H1 (cell line): ENCODE results near the gene OR4X2. TPM values are rescaled to one million over a fixed set of nuclear protein-coding genes. Genes with fewer than 3 reads are reported as not detected.

ENCODE experiments used
- CTCF ChIA-PET: fragments of 300-600 bp; sonication (Branson Sonifier 250); formaldehyde crosslinking; loops from one replicate; lab custom pipeline; 2021; ENCODE audit not compliant: partially characterized antibody; lab: Charles Lee
- POLR2A ChIA-PET: fragments of 300-600 bp; sonication (Branson Sonifier 250); formaldehyde crosslinking; loops from one replicate; lab custom pipeline; 2021; ENCODE audit warnings: inconsistent platforms; ENCODE audit not compliant: partially characterized antibody; lab: Charles Lee
- DNase-seq, 2 experiments: peaks; one replicate each; pipeline versions ENCODE4 v3.0.0 to v3.0.0-alpha.2; 2010 to 2022; ENCODE audit warnings: low spot score in 2 of 2, low read depth in 1 of 2, mixed read lengths in 1 of 2
- FAIRE-seq: peaks from 2 replicates; lab custom pipeline; 2011; peaks lifted over from hg19 to GRCh38; lab: Jason Lieb, UNC
- H2AFZ ChIP-seq: 2 replicates; pipeline ENCODE4 v1.8.1; 2012; ENCODE audit warnings: low read length, inconsistent platforms
- H2AK5ac ChIP-seq: 2 replicates; pipeline ENCODE4 v1.6.1; 2013; ENCODE audit warnings: low read depth, low read length
- H2BK120ac ChIP-seq: replicated peaks from 2 replicates; pipeline ENCODE3; 2013; ENCODE audit warnings: low read depth, low read length, inconsistent platforms
- H2BK12ac ChIP-seq: 2 replicates; pipeline ENCODE4 v1.6.1; 2013; ENCODE audit warnings: low read depth, low read length
- H2BK15ac ChIP-seq: 2 replicates; pipeline ENCODE4 v1.6.1; 2013; ENCODE audit warnings: low read length
- H2BK20ac ChIP-seq: 2 replicates; pipeline ENCODE4 v1.6.1; 2013; ENCODE audit warnings: low read length
- H2BK5ac ChIP-seq: 2 replicates; pipeline ENCODE4 v1.6.1; 2013; ENCODE audit warnings: low read depth, low read length
- H3K14ac ChIP-seq: 2 replicates; pipeline ENCODE4 v1.6.1; 2013; ENCODE audit warnings: inconsistent platforms; ENCODE audit not compliant: insufficient read length
- H3K18ac ChIP-seq: 2 replicates; pipeline ENCODE4 v1.6.1; 2013; ENCODE audit warnings: low read length; ENCODE audit errors: extremely low read depth
- H3K23ac ChIP-seq: 2 replicates; pipeline ENCODE4 v1.6.1; 2013; ENCODE audit warnings: inconsistent platforms; ENCODE audit not compliant: insufficient read length
- H3K23me2 ChIP-seq: 2 replicates; pipeline ENCODE4 v1.6.1; 2013; ENCODE audit warnings: low read depth, low read length
- H3K27ac ChIP-seq: 2 replicates; pipeline ENCODE4 v1.6.1; 2011; ENCODE audit warnings: low read depth, low read length, inconsistent platforms
- H3K27me3 ChIP-seq, 4 experiments: replicated peaks in 1 of 4; 1 replicate in 1 of 4; 2 replicates in 3 of 4; pipeline versions ENCODE4 v1.6.1 to v1.8.1; 2011 to 2013; ENCODE audit warnings: low read length in 3 of 4, mild to moderate bottlenecking in 3 of 4, inconsistent platforms in 2 of 4, mixed read lengths in 2 of 4, moderate library complexity in 1 of 4; ENCODE audit not compliant: control insufficient read depth in 3 of 4, insufficient read depth in 3 of 4; ENCODE audit errors: extremely low read depth in 1 of 4
- H3K36me3 ChIP-seq, 4 experiments: 2 replicates each; pipeline versions ENCODE4 v1.6.1 to v1.8.1; 2011 to 2013; ENCODE audit warnings: mild to moderate bottlenecking in 4 of 4, low read length in 3 of 4, moderate library complexity in 2 of 4, control low read depth in 1 of 4, inconsistent platforms in 1 of 4; ENCODE audit not compliant: insufficient read depth in 4 of 4, control insufficient read depth in 2 of 4
- H3K4ac ChIP-seq: replicated peaks from 2 replicates; pipeline ENCODE3; 2013; ENCODE audit warnings: low read length, low read depth, mixed read lengths, inconsistent platforms; ENCODE audit not compliant: insufficient read length
- H3K4me1 ChIP-seq, 4 experiments: replicated peaks in 1 of 4; 1 replicate in 1 of 4; 2 replicates in 3 of 4; pipeline versions ENCODE4 v1.6.1 to v1.8.1; 2011 to 2013; ENCODE audit warnings: low read length in 3 of 4, inconsistent platforms in 2 of 4, mixed read lengths in 1 of 4; ENCODE audit not compliant: insufficient read depth in 4 of 4, control insufficient read depth in 3 of 4
- H3K4me2 ChIP-seq, 2 experiments: 2 replicates each; pipeline versions ENCODE4 v1.6.1 to v1.8.1; 2011 to 2013; ENCODE audit warnings: low read depth in 2 of 2, low read length in 2 of 2, control low read depth in 1 of 2, inconsistent platforms in 1 of 2, mild to moderate bottlenecking in 1 of 2; ENCODE audit not compliant: insufficient read depth in 1 of 2
- H3K4me3 ChIP-seq, 4 experiments: fragments of 200-600, 300-600 bp in 1 of 4; sonication (generic), shearing (Covaris generic), sonication (Bioruptor Twin) in 1 of 4; 2 replicates each; pipeline versions ENCODE4 v1.5.1 to v1.8.1; 2011 to 2016; ENCODE audit warnings: low read length in 4 of 4, low read depth in 3 of 4, control low read depth in 2 of 4, inconsistent platforms in 2 of 4, mild to moderate bottlenecking in 2 of 4, mixed read lengths in 1 of 4, moderate library complexity in 1 of 4; ENCODE audit not compliant: insufficient read depth in 2 of 4; ENCODE audit errors: extremely low read depth in 1 of 4
- H3K56ac ChIP-seq: replicated peaks from 2 replicates; pipeline ENCODE3; 2013; ENCODE audit warnings: low read depth, mild to moderate bottlenecking, mixed read lengths, low read length, inconsistent platforms; ENCODE audit not compliant: insufficient read length
- H3K79me1 ChIP-seq: 2 replicates; pipeline ENCODE4 v1.6.1; 2013; ENCODE audit warnings: low read depth, low read length, control low read depth
- H3K79me2 ChIP-seq, 2 experiments: 2 replicates each; pipeline versions ENCODE4 v1.6.1 to v1.8.1; 2012 to 2013; ENCODE audit warnings: low read length in 2 of 2, mild to moderate bottlenecking in 2 of 2, inconsistent platforms in 1 of 2; ENCODE audit not compliant: insufficient read depth in 2 of 2, control insufficient read depth in 1 of 2
- H3K9ac ChIP-seq, 4 experiments: replicated peaks in 1 of 4; 1 replicate in 1 of 4; 2 replicates in 3 of 4; pipeline versions ENCODE4 v1.6.1 to v1.8.1; 2011 to 2013; ENCODE audit warnings: low read depth in 3 of 4, low read length in 3 of 4, control low read depth in 2 of 4, mild to moderate bottlenecking in 2 of 4, moderate library complexity in 2 of 4, inconsistent platforms in 1 of 4; ENCODE audit errors: extremely low read depth in 1 of 4
- H3K9me3 ChIP-seq, 2 experiments: 2 replicates each; pipeline versions ENCODE4 v1.6.1 to v1.8.1; 2012 to 2013; ENCODE audit warnings: mild to moderate bottlenecking in 2 of 2, moderate library complexity in 2 of 2, control low read depth in 1 of 2, inconsistent platforms in 1 of 2, low read depth in 1 of 2, low read length in 1 of 2, mixed read lengths in 1 of 2; ENCODE audit not compliant: insufficient read depth in 2 of 2
- H4K20me1 ChIP-seq, 2 experiments: replicated peaks in 1 of 2; 2 replicates each; pipeline versions ENCODE3 to v1.8.1; 2011 to 2013; ENCODE audit warnings: inconsistent platforms in 2 of 2, low read length in 2 of 2, mild to moderate bottlenecking in 1 of 2; ENCODE audit not compliant: insufficient read depth in 2 of 2, control insufficient read depth in 1 of 2
- H4K5ac ChIP-seq: 2 replicates; pipeline ENCODE4 v1.6.1; 2013; ENCODE audit warnings: low read length, low read depth, mixed read lengths, inconsistent platforms; ENCODE audit not compliant: insufficient read length
- H4K8ac ChIP-seq: 2 replicates; pipeline ENCODE4 v1.8.0; 2013; ENCODE audit warnings: mild to moderate bottlenecking, moderate library complexity, low read length, inconsistent platforms; ENCODE audit not compliant: insufficient read depth; ENCODE audit errors: extremely low read depth
- H4K91ac ChIP-seq: replicated peaks from 2 replicates; pipeline ENCODE3; 2013; ENCODE audit warnings: low read length, mixed read lengths, inconsistent platforms; ENCODE audit not compliant: insufficient read length
- BCL11A ChIP-seq, 2 experiments: IDR thresholded peaks; one replicate each; pipeline ENCODE4 v1.6.1; 2011; ENCODE audit warnings: low read depth in 2 of 2, low read length in 2 of 2, mild to moderate bottlenecking in 2 of 2
- CBX5 ChIP-seq: fragments of 300-800, 300-1000 bp; sonication (generic); IDR thresholded peaks from 2 replicates; pipeline ENCODE4 v1.7.1; 2016; ENCODE audit warnings: antibody characterized with exemption, low read length, low read depth
- CREB1 ChIP-seq: IDR thresholded peaks from 2 replicates; pipeline ENCODE4 v1.6.1; 2012; ENCODE audit warnings: inconsistent platforms
- EGR1 ChIP-seq: IDR thresholded peaks from 2 replicates; pipeline ENCODE4 v1.6.1; 2011; ENCODE audit warnings: low read depth, low read length, borderline replicate concordance
- POLR2AphosphoS5 ChIP-seq: IDR thresholded peaks from 2 replicates; pipeline ENCODE4 v1.6.1; 2011; ENCODE audit warnings: low read depth, low read length
- SIX5 ChIP-seq: IDR thresholded peaks from 2 replicates; pipeline ENCODE4 v1.6.1; 2011; ENCODE audit warnings: mild to moderate bottlenecking, low read depth, low read length
- SRF ChIP-seq: IDR thresholded peaks from 2 replicates; pipeline ENCODE4 v1.6.1; 2011; ENCODE audit warnings: mild to moderate bottlenecking, low read depth, low read length, moderate library complexity
- YY1 ChIP-seq: IDR thresholded peaks from 2 replicates; pipeline ENCODE4 v1.6.1; 2011; ENCODE audit warnings: low read depth, mild to moderate bottlenecking, low read length
- WGBS, 2 experiments: shearing (Covaris generic) in 1 of 2; methylation state at CpG; one replicate each; pipeline versions ENCODE4 v1.1.6 to v1.1.7; 2013 to 2015; ENCODE audit warnings: low lambda C conversion rate in 2 of 2, mixed read lengths in 2 of 2, inconsistent platforms in 1 of 2, low coverage in 1 of 2, missing lambda C conversion rate in 1 of 2; ENCODE audit not compliant: insufficient replicate concordance in 2 of 2, insufficient coverage in 1 of 2, insufficient read length in 1 of 2; ENCODE audit errors: extremely low coverage in 1 of 2, missing lambda C conversion rate in 1 of 2; 5-methylcytosine and 5-hydroxymethylcytosine counted together
- polyA plus RNA-seq, 7 experiments: library from polyadenylated mRNA; depleted of rRNA in 3 of 7; stranded (reverse) in 5 of 7; unstranded in 2 of 7; fragments of >200 nt in 5 of 7; fragments of 200-250 nt in 2 of 7; gene quantifications; 1 replicate in 5 of 7; 2 replicates in 1 of 7; 4 replicates in 1 of 7; pipeline versions ENCODE4 v1.2.1 to v1.2.3, GENCODE V29; 2011 to 2013; ENCODE audit warnings: missing spikeins in 2 of 7, mixed read lengths in 2 of 7
- total RNA-seq: library from RNA; stranded (reverse); fragmentation: NEBNext Ultra II Directional; extraction: Animal tissue kit (Norgen Biotek cat#: 25700); gene quantifications from 2 replicates; pipeline ENCODE4 v1.2.1, GENCODE V29; 2021

Gene OR4X2
- total and polyA plus RNA-seq, 2 of the 8 experiments (the other 6 are each of a cell fraction or from before 2014, with no cell fraction given), result not detected

- no peak overlapping the region for H3K27ac ChIP-seq
- no peaks in the 10 kb centered on the region for H3K79me2 ChIP-seq
- H3K23ac ChIP-seq, result no peak overlapping the region
- H3K14ac ChIP-seq, result no peak overlapping the region
- DNase-seq (no peak), FAIRE-seq (no peak)
- H3K4me1 ChIP-seq, result no peaks in the 10 kb centered on the region
- 50% methylated on average over 7 of the region's 7 CpGs; no CpG with 5 or more reads in 1 of the 2 experiments for WGBS, 2 experiments
- peaks cover 61 to 68% of the 10 kb centered on the region in 2 experiments for H3K9me3 ChIP-seq
- H2BK5ac ChIP-seq, result no peak overlapping the region
- H4K5ac ChIP-seq, result no peak overlapping the region
- H3K4me2 ChIP-seq, result no peak overlapping the region
- no peak overlapping the region for H2BK12ac ChIP-seq
- no peak overlapping the region for H2BK20ac ChIP-seq
- H3K4ac ChIP-seq, result no peak overlapping the region
- CTCF ChIA-PET, result interaction anchor here (1.1 kb wide), 1 partner anchor 16 kb away, joined by 3 read pairs; no protein-coding TSS in a partner anchor
- no peak overlapping the region for H2BK15ac ChIP-seq
- no peaks in the 10 kb centered on the region for H3K79me1 ChIP-seq
- H2AFZ ChIP-seq, result no peak overlapping the region
- no peak overlapping the region for H3K9ac ChIP-seq
- H2AK5ac ChIP-seq, result no peak overlapping the region
- no peak overlapping the region for H4K8ac ChIP-seq
- H3K4me3 ChIP-seq, result no peak overlapping the region
- no peak overlapping the region for H3K18ac ChIP-seq
- no peak overlapping the region for H2BK120ac ChIP-seq
- no peaks in the 10 kb centered on the region for H4K20me1 ChIP-seq
- H4K91ac ChIP-seq, result no peak overlapping the region
- no peaks in the 10 kb centered on the region; the same call in 1 of the 2 replicates for H3K23me2 ChIP-seq
- H3K27me3 ChIP-seq, result no peaks in the 10 kb centered on the region
- no peaks in the 10 kb centered on the region; a peak in 1 of 8 replicates for H3K36me3 ChIP-seq
- no peak overlapping the region for H3K56ac ChIP-seq
- TF ChIP-seq SRF (no peak), CBX5 (no peak), EGR1 (no peak), YY1 (no peak), BCL11A (IDR thresholded peaks at IDR 0.05; ENCODE audit: low read depth in 2 of 2, low read length in 2 of 2) (no peak), POLR2AphosphoS5 (no peak), CREB1 (no peak), SIX5 (no peak)
- TF ChIP-seq, all 59 proteins: peak for 0
- POLR2A ChIA-PET, result no interaction called here
These were observed 34.9 kb upstream of the OR4X2 start for GRCh38 chr11:48210052-48210451.
